HCT116 (cell line): Measurements from ENCODE around the gene CPNE4. TPM values are rescaled to one million over a fixed set of nuclear protein-coding genes. Genes with fewer than 3 reads are reported as not detected.

ENCODE experiments used
- ATAC-seq: fragments of 200-7000 bp; cut with Tn5 transposase; 2 replicates; pipeline ENCODE4 v1.9.1; 2020; ENCODE audit warnings: mild to moderate bottlenecking, moderate library complexity
- BruUV-seq: library from RNA; stranded (reverse); fragments of 400-500 nt; replicated peaks from 2 replicates; lab custom pipeline; 2021; lab: Mats Ljungman, UMichigan
- CTCF ChIA-PET: fragments of 300-600 bp; sonication (Branson Sonifier 250); formaldehyde crosslinking; loops from one replicate; lab custom pipeline; 2021; ENCODE audit warnings: antibody characterized with exemption; lab: Charles Lee
- POLR2A ChIA-PET: fragments of 300-600, 350-600 bp; sonication (Branson Sonifier 250); formaldehyde crosslinking; loops from one replicate; lab custom pipeline; 2021; ENCODE audit warnings: antibody characterized with exemption; lab: Charles Lee
- RAD21 ChIA-PET, 2 experiments: fragments of 300-600 bp; sonication (Branson Sonifier 250); formaldehyde crosslinking; loops; one replicate each; lab custom pipeline; 2023; ENCODE audit warnings: low total read pairs in 2 of 2; ENCODE audit not compliant: uncharacterized antibody in 2 of 2, unreplicated experiment in 2 of 2, low non-redundant PET in 1 of 2; lab: Charles Lee
- DNase-seq: peaks from one replicate; pipeline ENCODE4 v3.0.0-alpha.2; 2010; ENCODE audit warnings: low read depth, low spot score
- H2AFZ ChIP-seq: fragments of 200-600 bp; shearing (Covaris generic), sonication (generic); 2 replicates; pipeline ENCODE4 v1.6.1; 2017; ENCODE audit warnings: low read depth, mixed run types, mixed read lengths, antibody characterized with exemption, low read length; ENCODE audit not compliant: poor library complexity, severe bottlenecking
- H3K27ac ChIP-seq: 2 replicates; pipeline ENCODE4 v1.5.1; 2012; ENCODE audit warnings: low read depth, low read length
- H3K27me3 ChIP-seq: fragments of 200-600 bp; sonication (generic); 2 replicates; pipeline ENCODE4 v1.6.1; 2016; ENCODE audit warnings: mixed run types, low read length, mixed read lengths; ENCODE audit not compliant: insufficient read depth
- H3K36me3 ChIP-seq, 2 experiments: fragments of 200-500 bp in 1 of 2; fragments of 200-600 bp in 1 of 2; sonication (Bioruptor generic) in 1 of 2; sonication (generic) in 1 of 2; 2 replicates each; pipeline versions ENCODE4 v1.5.1 to v1.6.1; 2014 to 2016; ENCODE audit warnings: low read length in 2 of 2, inconsistent platforms in 1 of 2, mixed read lengths in 1 of 2, mixed run types in 1 of 2; ENCODE audit not compliant: insufficient read depth in 2 of 2, control insufficient read depth in 1 of 2
- H3K4me1 ChIP-seq, 2 experiments: fragments of 200-600 bp in 1 of 2; sonication (generic) in 1 of 2; 2 replicates each; pipeline versions ENCODE4 v1.5.1 to v1.6.1; 2012 to 2017; ENCODE audit warnings: low read length in 2 of 2, inconsistent platforms in 1 of 2, mild to moderate bottlenecking in 1 of 2, mixed read lengths in 1 of 2, mixed run types in 1 of 2, moderate library complexity in 1 of 2; ENCODE audit not compliant: insufficient read depth in 2 of 2, control insufficient read depth in 1 of 2
- H3K4me2 ChIP-seq: fragments of 200-600 bp; sonication (generic); 2 replicates; pipeline ENCODE4 v1.6.1; 2017; ENCODE audit warnings: mixed run types, low read length, mixed read lengths
- H3K4me3 ChIP-seq, 2 experiments: fragments of 200-600 bp in 1 of 2; sonication (generic) in 1 of 2; replicated peaks in 1 of 2; 2 replicates each; pipeline ENCODE4 v1.5.1; 2011 to 2016; ENCODE audit warnings: low read length in 2 of 2, control low read depth in 1 of 2, low read depth in 1 of 2, mild to moderate bottlenecking in 1 of 2, mixed read lengths in 1 of 2, mixed run types in 1 of 2
- H3K79me2 ChIP-seq: fragments of 200-600 bp; sonication (generic); 2 replicates; pipeline ENCODE4 v1.6.1; 2017; ENCODE audit warnings: mild to moderate bottlenecking, mixed run types, low read length, moderate library complexity, mixed read lengths; ENCODE audit not compliant: insufficient read depth
- H3K9ac ChIP-seq: fragments of 200-600 bp; sonication (generic); 2 replicates; pipeline ENCODE4 v1.6.1; 2016; ENCODE audit warnings: low read length, mixed read lengths
- H3K9me2 ChIP-seq: fragments of 200-600 bp; sonication (generic), shearing (Covaris generic); 2 replicates; pipeline ENCODE4 v1.6.1; 2017; ENCODE audit warnings: mixed run types, mild to moderate bottlenecking, moderate library complexity; ENCODE audit not compliant: insufficient read depth
- H3K9me3 ChIP-seq, 2 experiments: fragments of 200-500 bp in 1 of 2; fragments of 200-600 bp in 1 of 2; sonication (Bioruptor generic) in 1 of 2; sonication (generic) in 1 of 2; 2 replicates each; pipeline ENCODE4 v1.6.1; 2014 to 2017; ENCODE audit warnings: low read length in 2 of 2, mixed read lengths in 2 of 2, inconsistent platforms in 1 of 2, low read depth in 1 of 2, mild to moderate bottlenecking in 1 of 2, mixed run types in 1 of 2, moderate library complexity in 1 of 2; ENCODE audit not compliant: control insufficient read depth in 1 of 2, insufficient read depth in 1 of 2
- H4K20me1 ChIP-seq: fragments of 200-600 bp; sonication (generic), shearing (Covaris generic); 2 replicates; pipeline ENCODE4 v1.6.1; 2017; ENCODE audit warnings: mixed run types, mild to moderate bottlenecking, moderate library complexity; ENCODE audit not compliant: insufficient read depth
- ATF3 ChIP-seq: IDR thresholded peaks from 2 replicates; pipeline ENCODE4 v1.6.1; 2012
- CBX3 ChIP-seq: IDR thresholded peaks from 2 replicates; pipeline ENCODE4 v1.6.1; 2012; ENCODE audit warnings: low read depth
- CEBPB ChIP-seq: IDR thresholded peaks from 2 replicates; pipeline ENCODE4 v1.6.1; 2012; ENCODE audit warnings: low read depth
- EGR1 ChIP-seq: IDR thresholded peaks from 2 replicates; pipeline ENCODE4 v1.6.1; 2012; ENCODE audit warnings: low read depth
- ELF1 ChIP-seq: IDR thresholded peaks from 2 replicates; pipeline ENCODE4 v1.6.1; 2012; ENCODE audit warnings: low read depth, borderline replicate concordance
- EZH2phosphoT487 ChIP-seq: fragments of 200-600 bp; IDR thresholded peaks from 2 replicates; pipeline ENCODE4 v1.6.1; 2018; ENCODE audit warnings: antibody characterized with exemption, borderline replicate concordance
- FOSL1 ChIP-seq: IDR thresholded peaks from 2 replicates; pipeline ENCODE4 v1.6.1; 2012; ENCODE audit warnings: low read depth
- JUND ChIP-seq: IDR thresholded peaks from 2 replicates; pipeline ENCODE4 v1.6.1; 2012
- MAX ChIP-seq: IDR thresholded peaks from 2 replicates; pipeline ENCODE4 v1.6.1; 2012
- POLR2A ChIP-seq: IDR thresholded peaks from 2 replicates; pipeline ENCODE4 v1.7.0; 2011; ENCODE audit warnings: borderline replicate concordance; ENCODE audit not compliant: insufficient read depth, insufficient read length; ENCODE audit errors: extremely low read depth
- RAD21 ChIP-seq: IDR thresholded peaks from 2 replicates; pipeline ENCODE4 v1.6.1; 2012; ENCODE audit warnings: low read depth, mild to moderate bottlenecking
- REST ChIP-seq: IDR thresholded peaks from 2 replicates; pipeline ENCODE4 v1.6.1; 2012; ENCODE audit warnings: low read depth
- SIN3A ChIP-seq: IDR thresholded peaks from 2 replicates; pipeline ENCODE4 v1.6.1; 2012; ENCODE audit warnings: low read depth
- SP1 ChIP-seq: IDR thresholded peaks from 2 replicates; pipeline ENCODE4 v1.6.1; 2012; ENCODE audit warnings: low read depth
- SRF ChIP-seq: IDR thresholded peaks from 2 replicates; pipeline ENCODE4 v1.6.1; 2012; ENCODE audit warnings: low read depth
- TCF7L2 ChIP-seq: IDR thresholded peaks from 2 replicates; pipeline ENCODE4 v1.7.0; 2011; ENCODE audit warnings: borderline replicate concordance, inconsistent platforms; ENCODE audit not compliant: insufficient read depth, insufficient read length; ENCODE audit errors: extremely low read depth
- YY1 ChIP-seq: IDR thresholded peaks from 2 replicates; pipeline ENCODE4 v1.6.1; 2011; ENCODE audit warnings: low read length, low read depth, moderate library complexity, mild to moderate bottlenecking; ENCODE audit not compliant: insufficient replicate concordance; ENCODE audit errors: extremely low read depth
- ZBTB33 ChIP-seq: IDR thresholded peaks from 2 replicates; pipeline ENCODE4 v1.6.1; 2011; ENCODE audit warnings: mild to moderate bottlenecking, low read length, moderate library complexity; ENCODE audit not compliant: insufficient replicate concordance; ENCODE audit errors: extremely low read depth
- ZNF274 ChIP-seq: fragments of 200-500 bp; sonication (Bioruptor generic); IDR thresholded peaks from 2 replicates; pipeline ENCODE4 v1.6.1; 2014; ENCODE audit warnings: mild to moderate bottlenecking, low read depth, low read length, inconsistent platforms
- intact Hi-C: fragments of 100-400 bp; cut with micrococcal nuclease; formaldehyde crosslinking; loops from 2 replicates; pipeline ENCODE4 v1.10.0; 2022
- total RNA-seq: library from RNA; stranded (reverse); gene quantifications from one replicate; pipeline ENCODE4 v1.2.1, GENCODE V29; 2021; ENCODE audit not compliant: unreplicated experiment

Gene CPNE4
- total RNA-seq, 1 experiment from 2014 or later: not detected

- no peak for TF ChIP-seq ZBTB33
These were observed 504.4 kb downstream of the CPNE4 start (continued) for GRCh38 chr3:131530388-131530787.

- RAD21 ChIA-PET: no interaction called here
- peak; percentile 22; the same call in 1 of the 2 replicates for ATAC-seq
- intact Hi-C loops: no loop called here
- H3K9me3 ChIP-seq: no peaks in the 10 kb centered on the region
- no peak overlapping the region for H3K4me2 ChIP-seq
- H3K4me3 ChIP-seq: no peak overlapping the region
- TF ChIP-seq POLR2A (no peak), ATF3 (no peak), SIN3A (no peak), EZH2phosphoT487 (no peak), ZBTB33 (no peak), TCF7L2 (no peak), JUND (no peak), ELF1 (no peak), MAX (no peak), YY1 (no peak), SRF (no peak), EGR1 (no peak), SP1 (no peak), CEBPB (no peak), CBX3 (no peak), FOSL1 (no peak), ZNF274 (no peak), RAD21 (no peak), REST (no peak)
- TF ChIP-seq, all 23 proteins: peak for 0
- Histone ChIP-seq H3K36me3 (no peaks in the 10 kb centered on the region), H2AFZ (no peak overlapping the region), H4K20me1 (no peaks in the 10 kb centered on the region), H3K79me2 (no peaks in the 10 kb centered on the region), H3K9ac (no peak overlapping the region), H3K27me3 (peaks cover 24% of the 10 kb centered on the region), H3K27ac (no peak overlapping the region), H3K4me1 (no peaks in the 10 kb centered on the region), H3K9me2 (no peaks in the 10 kb centered on the region)
- DNase-seq: no peak
- ChIA-PET POLR2A (no interaction called here), CTCF (no interaction called here)
- no TSS peak for BruUV-seq
These were observed 507.9 kb downstream of the CPNE4 start for GRCh38 chr3:131526801-131527347.
